ENCODE results near the gene CDH8.

Gene CDH8

GRCh38 chr16:62033065-62033464 lies 3.2 kb downstream of the CDH8 start:
- no peak for DNase-seq (ENCODE audit: low spot score)

GRCh38 chr16:62029947-62030346 lies 6.3 kb downstream of the CDH8 start:
- DNase-seq (ENCODE audit: low spot score) = no peak

GRCh38 chr16:62022688-62023087 lies 13.6 kb downstream of the CDH8 start:
- DNase-seq (ENCODE audit: low spot score) = no peak

DNA sequence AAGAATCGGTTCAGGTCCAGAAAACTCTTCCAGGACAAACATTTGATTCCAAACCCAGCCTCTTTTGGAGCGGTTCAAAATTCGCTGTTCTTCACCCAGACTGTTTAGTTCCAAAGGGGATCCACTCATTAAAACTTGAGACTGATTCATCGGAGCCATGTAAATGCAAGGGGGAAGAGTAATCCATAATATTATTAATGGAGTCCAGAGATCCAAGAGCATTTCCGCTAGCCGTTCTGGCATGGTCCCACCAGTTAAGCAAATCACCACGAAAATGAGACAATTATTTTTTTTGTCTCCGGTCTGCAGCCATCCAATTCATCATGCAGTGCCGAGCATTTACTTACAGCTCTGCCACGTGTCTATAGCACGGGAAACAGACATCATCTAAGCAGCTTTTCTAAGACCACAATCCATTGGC lies 15.1 kb downstream of the CDH8 start:
- DNase-seq (ENCODE audit: low spot score) = no peak

DNA sequence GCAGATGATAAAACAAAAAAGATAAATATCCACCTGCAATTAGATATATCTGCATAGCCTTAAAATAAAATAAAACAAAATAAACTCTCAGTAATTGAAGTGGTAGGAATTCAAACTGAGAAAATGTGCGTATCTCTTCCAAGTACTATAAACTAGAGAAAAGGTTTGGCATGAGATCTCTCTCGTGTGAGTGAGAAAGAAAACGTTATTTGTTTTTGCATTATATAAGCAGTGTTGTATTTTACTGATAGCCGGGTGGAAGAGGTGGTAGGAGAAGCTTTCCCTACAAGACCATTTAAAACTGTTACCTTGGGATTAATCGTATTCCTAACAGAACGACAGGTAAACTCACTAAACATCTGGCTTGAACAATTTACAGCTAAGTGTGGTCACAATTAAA lies 15.6 kb downstream of the CDH8 start:
- DNase-seq (ENCODE audit: low spot score) = no peak

GRCh38 chr16:62019851-62020250 lies 16.4 kb downstream of the CDH8 start:
- DNase-seq (ENCODE audit: low spot score) = no peak

- no peak for DNase-seq (ENCODE audit: low spot score)
Observed at GRCh38 chr16:62018301-62019060, 17.8 kb downstream of the CDH8 start.

DNA sequence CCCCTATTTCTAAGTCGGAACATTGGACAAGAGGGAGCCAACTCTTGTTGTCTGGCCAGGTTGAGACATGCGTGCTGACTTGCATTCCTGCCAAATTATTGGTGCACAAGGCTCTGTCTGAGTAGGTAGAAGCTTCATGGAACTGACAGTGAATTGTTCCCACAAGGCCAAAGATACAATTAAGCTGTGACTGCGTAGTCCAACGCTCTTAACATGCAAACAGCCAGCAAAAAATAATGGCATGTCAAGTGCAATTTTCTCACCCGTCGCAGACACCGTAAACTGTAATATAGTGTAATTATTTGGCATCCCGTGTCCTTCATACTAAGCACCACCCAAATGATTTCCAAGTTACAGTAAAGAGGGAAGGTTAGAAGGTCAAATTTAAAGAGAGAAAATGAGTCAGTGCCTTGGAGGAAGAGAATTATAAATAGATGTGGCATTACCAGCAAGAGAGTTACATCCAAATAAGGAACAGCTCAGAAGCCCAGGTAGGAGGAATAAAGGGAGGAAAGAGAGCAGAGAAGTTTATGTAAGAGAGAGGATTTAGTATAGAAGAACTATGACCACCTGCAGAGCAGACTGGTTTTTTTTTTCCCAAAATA lies 21.8 kb downstream of the CDH8 start:
- DNase-seq (ENCODE audit: low spot score) = no peak

GRCh38 chr16:62010186-62010585 lies 26.1 kb downstream of the CDH8 start:
- no peak for DNase-seq (ENCODE audit: low spot score)

GRCh38 chr16:61998460-61998859 lies 37.8 kb downstream of the CDH8 start:
- no peak for DNase-seq (ENCODE audit: low spot score)

DNA sequence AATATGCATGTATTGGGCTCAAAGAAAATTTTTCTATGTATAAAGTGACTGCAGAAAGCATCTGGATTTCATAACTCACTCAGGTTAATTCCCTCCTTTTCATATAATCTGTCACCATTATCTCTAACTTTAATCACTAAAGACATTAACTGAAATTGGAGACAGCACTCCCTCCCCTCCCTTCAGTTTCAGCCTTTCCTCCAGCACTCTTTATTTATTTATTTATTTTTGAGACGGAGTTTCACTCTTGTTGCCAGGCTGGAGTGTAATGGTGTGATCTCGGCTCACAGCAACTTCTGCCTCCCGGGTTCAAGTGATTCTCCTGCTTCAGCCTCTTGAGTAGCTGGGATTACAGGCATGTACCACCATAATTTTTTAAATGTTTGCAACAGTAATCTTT lies 43.1 kb downstream of the CDH8 start:
- no peak for DNase-seq (ENCODE audit: low spot score)

DNA sequence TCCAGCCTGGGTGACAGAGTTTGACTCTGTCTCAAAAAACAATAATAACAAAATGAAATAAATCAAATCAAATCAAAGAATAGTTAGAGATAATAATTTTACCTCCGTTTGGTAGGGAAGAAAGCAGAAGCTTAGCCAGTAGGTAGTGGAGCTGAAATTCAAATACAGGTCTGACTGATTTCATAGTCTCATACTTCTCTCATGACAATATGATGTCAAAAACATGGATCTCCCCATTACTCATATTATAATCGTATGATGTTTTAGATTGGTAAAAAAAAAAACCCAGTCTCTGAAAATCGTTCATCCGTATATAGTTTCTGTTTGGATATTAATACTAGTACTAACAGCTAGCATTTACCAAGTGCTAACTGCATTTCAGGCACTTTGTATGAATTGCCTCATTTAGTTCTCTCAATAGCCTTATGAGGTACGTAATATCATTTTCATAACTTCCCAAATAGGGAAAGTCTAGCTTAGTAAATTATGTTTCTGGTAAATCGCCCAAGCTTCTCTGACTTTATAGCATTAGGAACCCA lies 48.7 kb downstream of the CDH8 start:
- DNase-seq (ENCODE audit: low spot score) = no peak

DNA sequence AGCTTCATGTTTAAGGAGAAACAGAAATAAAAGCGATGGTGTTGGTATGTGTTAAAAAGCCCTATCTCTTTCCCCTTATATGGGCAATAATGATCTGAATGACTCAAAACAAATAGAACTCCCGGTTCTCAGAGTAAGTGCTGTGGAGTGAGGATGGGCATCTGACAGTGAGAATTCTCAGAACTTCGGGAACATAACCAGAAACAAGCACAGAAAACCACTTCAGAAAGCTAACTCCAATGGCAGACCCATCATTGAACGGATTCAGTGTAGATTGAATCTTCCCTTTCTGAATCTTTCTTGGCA lies 67.2 kb downstream of the CDH8 start:
- no peak for DNase-seq (ENCODE audit: low spot score)

DNA sequence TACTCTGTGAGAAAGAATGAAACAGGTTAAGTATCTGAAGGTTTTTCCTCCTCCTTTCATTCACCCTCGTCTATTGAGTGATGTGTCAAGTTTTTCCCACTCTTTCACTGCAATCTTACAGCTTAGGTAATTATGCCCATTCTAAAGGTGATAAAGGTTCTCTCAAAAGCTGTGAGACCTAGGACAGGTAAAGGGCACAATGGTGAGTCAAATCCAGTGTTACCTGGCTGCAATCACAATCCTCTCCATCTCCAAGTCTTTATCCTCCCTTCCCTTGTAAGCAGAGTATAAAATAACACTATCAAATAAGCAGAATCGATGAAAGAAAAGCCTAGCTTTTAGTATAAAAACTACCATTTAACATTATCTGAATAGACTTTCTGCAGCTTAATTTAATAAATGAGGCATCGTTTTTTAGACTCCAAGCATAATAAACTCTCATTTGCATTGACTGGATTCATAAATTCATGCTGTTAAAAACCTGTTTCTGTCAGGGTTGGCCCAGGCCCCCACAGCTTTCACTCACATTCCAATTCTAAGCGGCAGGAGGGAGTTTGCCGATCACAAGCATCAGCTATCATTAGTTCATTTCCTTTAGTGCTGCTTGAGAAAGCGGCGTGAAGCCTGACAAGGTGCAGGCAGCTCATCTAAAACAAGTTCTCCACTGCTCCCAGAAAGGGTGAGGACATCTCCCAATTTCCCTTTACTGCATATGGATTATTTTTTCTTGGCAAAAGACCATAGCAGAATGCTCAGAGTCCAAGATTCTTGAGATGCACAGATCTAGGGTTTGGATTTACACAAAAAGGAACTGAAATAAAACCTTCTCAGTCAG lies 67.8 kb downstream of the CDH8 start:
- DNase-seq (ENCODE audit: low spot score) = no peak

DNA sequence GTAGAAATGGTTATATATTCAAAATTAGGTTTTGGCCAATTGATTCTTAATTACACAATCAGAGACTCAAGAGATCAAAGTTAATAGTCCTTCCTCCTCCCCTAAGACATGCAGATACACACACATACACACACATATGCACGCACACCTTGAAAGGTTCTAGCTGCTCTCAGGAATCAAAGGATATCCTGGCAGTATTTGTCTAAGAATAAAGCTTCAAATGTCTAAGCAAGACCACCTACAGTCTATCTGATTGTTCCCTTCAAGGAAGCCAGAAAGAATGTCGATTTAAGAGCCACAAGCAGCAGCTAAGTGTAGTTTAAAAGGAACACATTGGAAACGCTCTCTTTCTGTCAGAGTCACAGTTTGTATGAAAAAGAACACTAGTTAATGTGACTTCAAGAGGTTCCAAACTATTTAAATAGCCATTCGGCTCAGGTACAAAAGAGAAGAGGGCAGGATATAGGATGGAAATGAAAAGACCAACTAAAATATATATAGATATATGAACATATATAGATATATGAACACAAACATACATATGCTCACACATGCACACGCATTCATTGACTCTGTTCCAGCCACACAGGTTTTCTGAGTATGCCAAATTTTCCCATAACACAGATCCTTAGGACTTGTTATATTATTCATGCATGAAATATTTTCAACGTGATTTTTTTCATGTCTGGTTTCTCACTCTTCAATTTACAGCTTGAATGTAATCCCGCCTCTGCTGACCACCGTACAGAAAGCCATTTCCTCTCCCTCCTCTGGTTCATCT lies 79.0 kb downstream of the CDH8 start:
- DNase-seq (ENCODE audit: low spot score) = no peak

DNA sequence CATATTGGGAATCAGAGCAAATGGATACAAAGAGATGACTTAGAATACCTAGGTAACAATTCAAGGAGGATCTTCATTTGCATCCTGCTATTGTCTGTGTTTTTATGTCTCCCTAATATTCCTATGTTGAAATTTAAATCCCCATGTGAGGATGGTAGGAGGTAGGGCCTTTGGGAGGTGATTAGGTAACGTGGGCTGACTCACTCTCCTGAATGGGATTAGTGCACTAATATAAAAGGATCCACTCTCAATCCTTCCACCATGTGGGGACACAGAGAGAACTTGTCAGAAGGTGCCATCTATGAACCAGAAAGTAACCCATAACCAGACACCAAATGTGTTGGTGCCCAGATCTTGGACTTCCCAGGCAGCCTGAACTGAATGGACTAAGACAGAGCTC lies 83.4 kb downstream of the CDH8 start:
- DNase-seq (ENCODE audit: low spot score) = no peak

GRCh38 chr16:61948414-61948813 lies 87.8 kb downstream of the CDH8 start:
- no peak for DNase-seq (ENCODE audit: low spot score)

- DNase-seq (ENCODE audit: low spot score) = no peak
Observed at GRCh38 chr16:61946019-61946418, 90.2 kb downstream of the CDH8 start.

DNA sequence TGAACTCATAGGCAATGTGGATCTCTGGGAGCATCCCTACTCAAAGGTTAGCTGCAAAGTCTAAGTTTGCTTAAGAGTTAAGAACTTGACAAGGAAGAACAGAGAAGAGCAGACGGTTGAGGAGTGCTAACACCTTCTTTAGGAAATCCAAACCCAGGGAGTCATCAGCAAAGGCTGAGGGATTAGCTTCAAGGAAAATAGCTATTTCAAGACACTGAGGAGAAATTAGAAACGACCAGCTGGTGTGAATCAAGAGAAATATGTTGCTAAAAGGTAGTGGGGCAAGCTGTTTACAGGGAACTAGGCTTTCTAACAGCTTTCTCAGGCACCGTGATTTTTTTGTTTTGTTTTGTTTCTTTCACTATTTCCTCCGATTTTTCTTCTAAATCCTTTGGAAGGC lies 90.7 kb downstream of the CDH8 start:
- DNase-seq (ENCODE audit: low spot score) = no peak

DNA sequence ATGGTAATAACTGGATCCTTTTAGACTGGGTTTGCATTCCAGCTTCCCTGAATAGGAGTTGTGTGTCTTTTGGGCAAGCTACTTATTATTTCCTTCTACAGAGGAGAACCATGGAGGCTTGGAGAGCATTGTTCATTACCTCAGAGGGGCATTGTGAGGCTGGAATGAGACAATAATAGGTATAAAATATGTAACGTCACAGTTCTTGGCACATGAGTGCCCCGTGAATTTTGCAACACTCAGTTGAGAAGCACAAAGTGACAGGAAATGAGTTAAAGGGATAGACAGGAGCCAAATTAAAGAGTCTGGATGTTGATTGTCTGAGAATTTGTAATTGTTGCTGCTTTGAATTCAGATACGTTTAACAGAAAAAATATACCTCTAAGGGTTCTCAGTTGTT lies 92.2 kb downstream of the CDH8 start:
- DNase-seq (ENCODE audit: low spot score) = no peak

DNA sequence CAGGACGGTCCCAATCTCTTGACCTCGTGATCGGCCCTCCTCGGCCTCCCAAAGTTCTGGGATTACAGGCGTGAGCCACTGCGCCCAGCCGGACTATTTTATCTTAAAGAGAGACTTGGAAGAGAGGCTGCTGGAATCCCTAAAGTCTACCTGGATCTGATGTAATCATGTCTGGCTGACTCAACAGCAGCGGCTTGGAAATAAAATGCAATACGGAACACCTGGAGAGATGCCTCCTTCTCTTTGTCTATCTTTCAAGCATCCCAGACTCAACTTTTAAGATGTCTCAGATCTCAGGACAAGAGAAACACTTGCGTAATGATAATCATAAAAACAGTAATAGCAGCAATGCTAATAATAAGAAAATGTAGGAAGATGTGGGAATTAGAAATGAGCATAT lies 95.6 kb downstream of the CDH8 start:
- no peak for DNase-seq (ENCODE audit: low spot score)

- no peak for DNase-seq (ENCODE audit: low spot score)
Observed at GRCh38 chr16:61937646-61938045, 98.6 kb downstream of the CDH8 start.

Data from CD4-positive, alpha-beta T cell treated with Interleukin-6 at 100 ng/mL for 8 hours (primary cell).